IMR-90 (cell line): ENCODE data around the gene CCT3. TPM values are rescaled to one million over a fixed set of nuclear protein-coding genes. Genes with fewer than 3 reads are reported as not detected.

ENCODE experiments used
- ATAC-seq: fragments of 200-7000 bp; cut with Tn5 transposase; 2 replicates; pipeline ENCODE4 v1.9.1; 2020; ENCODE audit warnings: low read depth, mild to moderate bottlenecking, moderate library complexity
- BruUV-seq: library from RNA; stranded (reverse); fragments of 400-500 nt; replicated peaks from 2 replicates; lab custom pipeline; 2021; lab: Mats Ljungman, UMichigan
- CTCF ChIA-PET: fragments of 300-600 bp; formaldehyde crosslinking; extraction: SDS; loops from one replicate; lab custom pipeline; 2021; ENCODE audit warnings: antibody characterized with exemption; lab: Yijun Ruan, JAX
- POLR2A ChIA-PET: fragments of 300-600 bp; sonication (Branson Sonifier 250); formaldehyde crosslinking; loops from one replicate; lab custom pipeline; 2022; ENCODE audit warnings: antibody characterized with exemption; ENCODE audit not compliant: unreplicated experiment; lab: Charles Lee
- DNase-seq: peaks from one replicate; pipeline ENCODE4 v3.0.0; 2013
- H2AFZ ChIP-seq: replicated peaks from 2 replicates; pipeline ENCODE3; 2013; ENCODE audit warnings: low read length, mild to moderate bottlenecking; ENCODE audit not compliant: poor library complexity
- H2AK5ac ChIP-seq: 2 replicates; pipeline ENCODE4 v1.6.1; 2013; ENCODE audit warnings: low read depth, low read length, inconsistent platforms
- H2AK9ac ChIP-seq: replicated peaks from 2 replicates; pipeline ENCODE3; 2013; ENCODE audit warnings: mild to moderate bottlenecking, low read depth, low read length, moderate library complexity; ENCODE audit not compliant: poor library complexity
- H2BK120ac ChIP-seq: 2 replicates; pipeline ENCODE4 v1.6.1; 2013; ENCODE audit warnings: low read depth, low read length, inconsistent platforms
- H2BK15ac ChIP-seq: 3 replicates; pipeline ENCODE4 v1.6.1; 2013; ENCODE audit warnings: low read depth, low read length, inconsistent platforms
- H2BK20ac ChIP-seq: 2 replicates; pipeline ENCODE4 v1.6.1; 2013; ENCODE audit warnings: low read depth, mild to moderate bottlenecking, inconsistent platforms, low read length, moderate library complexity
- H2BK5ac ChIP-seq: 2 replicates; pipeline ENCODE4 v1.6.1; 2013; ENCODE audit warnings: mild to moderate bottlenecking, low read depth, low read length, inconsistent platforms; ENCODE audit not compliant: poor library complexity, severe bottlenecking
- H3K14ac ChIP-seq: replicated peaks from 2 replicates; pipeline ENCODE4 v1.6.1; 2013; ENCODE audit warnings: low read depth, low read length, inconsistent platforms
- H3K18ac ChIP-seq: 2 replicates; pipeline ENCODE4 v1.6.1; 2013; ENCODE audit warnings: low read depth, low read length, control low read depth
- H3K23ac ChIP-seq: 2 replicates; pipeline ENCODE4 v1.6.1; 2013; ENCODE audit warnings: low read depth, low read length, inconsistent platforms
- H3K27ac ChIP-seq: 2 replicates; pipeline ENCODE4 v1.5.1; 2013; ENCODE audit warnings: mild to moderate bottlenecking, control low read depth, low read length; ENCODE audit not compliant: insufficient read depth
- H3K27me3 ChIP-seq: 2 replicates; pipeline ENCODE4 v1.6.1; 2013; ENCODE audit warnings: low read length; ENCODE audit not compliant: control insufficient read depth, insufficient read depth
- H3K36me3 ChIP-seq: 2 replicates; pipeline ENCODE4 v1.6.1; 2013; ENCODE audit warnings: low read length, mixed read lengths; ENCODE audit not compliant: control insufficient read depth, insufficient read depth
- H3K4ac ChIP-seq: 2 replicates; pipeline ENCODE4 v1.6.1; 2013; ENCODE audit warnings: low read depth, low read length, inconsistent platforms
- H3K4me1 ChIP-seq: 2 replicates; pipeline ENCODE4 v1.6.1; 2013; ENCODE audit warnings: low read length, mixed read lengths; ENCODE audit not compliant: control insufficient read depth, insufficient read depth
- H3K4me2 ChIP-seq: 2 replicates; pipeline ENCODE4 v1.6.1; 2013; ENCODE audit warnings: low read depth, mild to moderate bottlenecking, control low read depth, low read length, moderate library complexity
- H3K4me3 ChIP-seq: 2 replicates; pipeline ENCODE4 v1.5.1; 2013; ENCODE audit warnings: low read depth, mild to moderate bottlenecking, control low read depth, low read length, moderate library complexity; ENCODE audit not compliant: insufficient read depth
- H3K56ac ChIP-seq: 2 replicates; pipeline ENCODE4 v1.6.1; 2013; ENCODE audit warnings: low read length, inconsistent platforms; ENCODE audit not compliant: insufficient read depth; ENCODE audit errors: extremely low read depth
- H3K79me1 ChIP-seq, 2 experiments: 2 replicates each; pipeline ENCODE4 v1.6.1; 2013; ENCODE audit warnings: low read length in 2 of 2, inconsistent platforms in 1 of 2, low read depth in 1 of 2
- H3K9ac ChIP-seq: 2 replicates; pipeline ENCODE4 v1.6.1; 2013; ENCODE audit warnings: low read depth, low read length, control low read depth
- H3K9me1 ChIP-seq: 2 replicates; pipeline ENCODE4 v1.6.1; 2013; ENCODE audit warnings: low read length, inconsistent platforms; ENCODE audit not compliant: insufficient read depth
- H3K9me3 ChIP-seq: 2 replicates; pipeline ENCODE4 v1.6.1; 2013; ENCODE audit warnings: low read length; ENCODE audit not compliant: control insufficient read depth, insufficient read depth
- H4K20me1 ChIP-seq: 2 replicates; pipeline ENCODE4 v1.6.1; 2013; ENCODE audit warnings: low read length, inconsistent platforms; ENCODE audit not compliant: insufficient read depth
- H4K5ac ChIP-seq: 2 replicates; pipeline ENCODE4 v1.6.1; 2013; ENCODE audit warnings: mild to moderate bottlenecking, low read depth, low read length, control low read depth
- H4K8ac ChIP-seq, 2 experiments: 2 replicates each; pipeline ENCODE4 v1.6.1; 2013; ENCODE audit warnings: low read depth in 2 of 2, low read length in 2 of 2, control low read depth in 1 of 2, inconsistent platforms in 1 of 2
- H4K91ac ChIP-seq: 2 replicates; pipeline ENCODE4 v1.6.1; 2013; ENCODE audit warnings: low read depth, low read length, inconsistent platforms; ENCODE audit not compliant: insufficient read depth
- FOS ChIP-seq: fragments of 150-350 bp; IDR thresholded peaks from 2 replicates; pipeline ENCODE4 v1.6.1; 2016; ENCODE audit warnings: low read depth, low read length
- MAFK ChIP-seq: IDR thresholded peaks from 2 replicates; pipeline ENCODE4 v1.6.1; 2012; ENCODE audit warnings: low read depth, low read length, improper control_type of control experiment
- RAD21 ChIP-seq: IDR thresholded peaks from 2 replicates; pipeline ENCODE4 v1.6.1; 2012; ENCODE audit warnings: low read length, improper control_type of control experiment
- RCOR1 ChIP-seq: IDR thresholded peaks from 2 replicates; pipeline ENCODE4 v1.6.1; 2012; ENCODE audit warnings: mild to moderate bottlenecking, low read length, improper control_type of control experiment; ENCODE audit not compliant: insufficient replicate concordance
- RFX5 ChIP-seq: IDR thresholded peaks from 2 replicates; pipeline ENCODE4 v1.8.0; 2012; ENCODE audit warnings: low read depth, mild to moderate bottlenecking, low read length, moderate library complexity
- WGBS, 2 experiments: methylation state at CpG; one replicate each; pipeline versions ENCODE4 v1.1.5 to v1.1.7; 2013; ENCODE audit warnings: missing lambda C conversion rate in 2 of 2; ENCODE audit not compliant: insufficient read length in 1 of 2; ENCODE audit errors: extremely low coverage in 2 of 2; 5-methylcytosine and 5-hydroxymethylcytosine counted together
- dilution Hi-C: fragments of 300-500 bp; cut with HindIII; formaldehyde crosslinking; loops from one replicate; pipeline ENCODE4 v1.14.3; 2018; ENCODE audit warnings: low sequenced_read_pairs; ENCODE audit not compliant: unreplicated experiment
- in situ Hi-C: fragments of 300-500 bp; cut with MboI; formaldehyde crosslinking; loops from 3 replicates; pipeline ENCODE4 v1.14.3; 2019; ENCODE audit warnings: low sequenced_read_pairs, inconsistent platforms, mixed read lengths
- intact Hi-C: fragments of 100-400 bp; cut with micrococcal nuclease; formaldehyde crosslinking; loops from 2 replicates; pipeline ENCODE4 v1.10.0; 2022
- polyA plus RNA-seq, 3 experiments: library from polyadenylated mRNA; depleted of rRNA; stranded (reverse); fragments of >200 nt; gene quantifications; 2 replicates each; pipeline ENCODE4 v1.2.3, GENCODE V29; 2012; ENCODE audit warnings: low replicate concordance in 1 of 3
- total RNA-seq: library from RNA; depleted of rRNA; stranded (reverse); fragments of >200 nt; gene quantifications from 2 replicates; pipeline ENCODE4 v1.2.3, GENCODE V29; 2012

CCT3 gene
- total and polyA plus RNA-seq, 2 of the 4 experiments (the other 2 are of a cell fraction) = 313 to 595 TPM

DNA sequence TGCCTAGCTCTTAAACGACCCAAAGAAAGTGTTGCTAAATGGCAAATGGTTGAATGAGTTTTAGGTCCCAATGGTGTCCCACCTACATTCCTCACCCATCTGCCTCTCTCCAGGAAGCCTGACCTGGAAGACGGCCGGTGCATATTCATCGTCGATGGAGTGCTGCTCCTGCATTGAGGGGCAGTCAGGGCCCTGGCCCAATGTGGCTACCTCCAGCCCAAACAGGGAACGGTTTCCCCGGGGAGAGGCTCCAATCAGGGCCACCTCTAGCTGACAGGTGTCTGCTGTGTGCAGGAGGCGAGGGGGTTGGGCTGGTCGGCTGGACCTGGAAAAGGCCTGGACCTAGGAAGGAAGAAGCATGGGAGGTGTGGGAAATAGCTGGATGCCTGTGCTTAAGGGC, 44.2 kb downstream of the CCT3 start:
- Histone ChIP-seq H3K18ac (no peak overlapping the region), H3K9ac (no peak overlapping the region), H4K20me1 (no peaks in the 10 kb centered on the region), H3K4me1 (peaks cover 2% of the 10 kb centered on the region; the same call in 1 of the 2 replicates), H4K91ac (no peak overlapping the region), H3K9me3 (no peaks in the 10 kb centered on the region), H3K56ac (no peak overlapping the region), H2BK20ac (no peak overlapping the region), H3K4me2 (no peak overlapping the region), H2BK5ac (no peak overlapping the region), H2AK5ac (no peak overlapping the region), H3K27me3 (no peaks in the 10 kb centered on the region), H3K36me3 (peaks cover 9% of the 10 kb centered on the region; the same call in 1 of the 2 replicates), H3K79me1 (peaks cover 3 to 27% of the 10 kb centered on the region in 2 experiments), H2BK120ac (no peak overlapping the region), H3K4ac (no peak overlapping the region), H2AFZ (peak overlapping the region; percentile 8), H2BK15ac (no peak overlapping the region), H2AK9ac (no peak overlapping the region), H3K9me1 (peaks cover 6% of the 10 kb centered on the region; the same call in 1 of the 2 replicates), H3K4me3 (no peak overlapping the region), H3K23ac (no peak overlapping the region), H3K14ac (no peak overlapping the region), H4K8ac (no peak overlapping the region), H4K5ac (no peak overlapping the region), H3K27ac (no peak overlapping the region)
- dilution Hi-C loops (no loop called here), intact Hi-C loops (no loop called here), in situ Hi-C loops (no loop called here)
- DNase-seq = no peak
- ChIA-PET CTCF (no interaction called here), POLR2A (no interaction called here)
- no peak for ATAC-seq
- WGBS, 2 experiments = no CpG with 5 or more reads among the region's 9 CpGs
- TF ChIP-seq RAD21 = no peak
- no peak for TF ChIP-seq MAFK
- TF ChIP-seq FOS = no peak
- TF ChIP-seq RCOR1 = no peak
- no peak for TF ChIP-seq RFX5
- no TSS peak for BruUV-seq
